ENCODE results near the gene CADPS. TPM values are rescaled to one million over a fixed set of nuclear protein-coding genes. Genes with fewer than 3 reads are reported as not detected.

CADPS gene
- total RNA-seq, 1 experiment from 2014 or later: not detected

DNA sequence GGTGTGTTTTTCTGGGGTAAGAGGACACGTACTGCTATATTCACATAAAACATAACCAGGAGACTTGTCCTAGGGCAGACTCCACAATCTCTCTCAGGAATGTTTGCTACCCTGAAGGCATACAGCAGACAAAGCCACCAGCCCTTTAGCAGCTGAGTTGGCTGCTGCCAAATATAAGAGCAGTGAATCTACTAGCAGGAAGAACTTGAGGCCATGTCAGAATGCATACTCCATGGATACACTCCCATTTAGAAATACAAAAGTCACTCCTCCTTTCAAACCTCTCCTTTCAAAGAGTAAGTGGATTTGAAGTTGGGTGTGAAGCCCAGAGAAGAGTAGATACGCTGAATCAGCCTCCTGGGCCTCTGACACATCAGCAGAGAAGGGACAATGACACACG is 94.1 kb downstream of the CADPS start:
- POLR2A ChIA-PET: no interaction called here
- in situ Hi-C loops (cut with HindIII; ENCODE audit: low pct_unique_long_range_greater_than_20kb, low sequenced_read_pairs): no loop called here

DNA sequence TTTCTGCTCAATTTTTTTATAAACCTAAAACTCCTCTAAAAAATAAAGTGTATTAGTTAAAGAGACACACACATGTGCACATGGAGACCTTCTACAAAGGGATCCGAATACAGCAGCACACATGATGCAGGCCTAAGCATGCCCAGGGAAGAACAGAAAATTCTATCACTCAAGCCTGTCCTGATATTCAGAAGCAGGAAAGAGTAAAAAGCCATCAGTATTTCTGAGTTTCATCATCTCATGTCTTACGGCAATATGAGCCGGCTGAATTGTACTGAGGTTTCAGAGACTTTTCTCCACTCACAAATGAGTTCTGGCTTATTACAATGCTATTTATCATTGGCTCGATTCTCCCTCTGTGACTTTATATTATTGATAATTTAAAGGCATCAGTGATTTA is 97.5 kb downstream of the CADPS start:
- no peak for DNase-seq (ENCODE audit: low read depth, low spot score)
- no peaks in the 10 kb centered on the region for H3K36me3 ChIP-seq (ENCODE audit: control insufficient read depth, insufficient read depth, low read length)
- ATAC-seq: no peak
- no peaks in the 10 kb centered on the region for H3K4me1 ChIP-seq (ENCODE audit: control insufficient read depth, insufficient read depth, low read length)
- H3K27me3 ChIP-seq (ENCODE audit: control insufficient read depth, insufficient read depth, low read length): no peaks in the 10 kb centered on the region
- ChIA-PET CTCF (no interaction called here), POLR2A (no interaction called here)
- H3K27ac ChIP-seq (ENCODE audit: low read length): no peak overlapping the region
- H3K4me3 ChIP-seq (ENCODE audit: low read depth in 2 of 2, low read length in 2 of 2): no peak overlapping the region
- BruUV-seq (replicated peaks): no TSS peak
- no peaks in the 10 kb centered on the region for H3K9me3 ChIP-seq (ENCODE audit: control insufficient read depth, insufficient read depth, low read depth, low read length)
- intact Hi-C loops (cut with micrococcal nuclease; ENCODE audit: unreplicated experiment) (no loop called here), in situ Hi-C loops (cut with HindIII; ENCODE audit: low pct_unique_long_range_greater_than_20kb, low sequenced_read_pairs) (no loop called here)
- TF ChIP-seq, protein P1, sequence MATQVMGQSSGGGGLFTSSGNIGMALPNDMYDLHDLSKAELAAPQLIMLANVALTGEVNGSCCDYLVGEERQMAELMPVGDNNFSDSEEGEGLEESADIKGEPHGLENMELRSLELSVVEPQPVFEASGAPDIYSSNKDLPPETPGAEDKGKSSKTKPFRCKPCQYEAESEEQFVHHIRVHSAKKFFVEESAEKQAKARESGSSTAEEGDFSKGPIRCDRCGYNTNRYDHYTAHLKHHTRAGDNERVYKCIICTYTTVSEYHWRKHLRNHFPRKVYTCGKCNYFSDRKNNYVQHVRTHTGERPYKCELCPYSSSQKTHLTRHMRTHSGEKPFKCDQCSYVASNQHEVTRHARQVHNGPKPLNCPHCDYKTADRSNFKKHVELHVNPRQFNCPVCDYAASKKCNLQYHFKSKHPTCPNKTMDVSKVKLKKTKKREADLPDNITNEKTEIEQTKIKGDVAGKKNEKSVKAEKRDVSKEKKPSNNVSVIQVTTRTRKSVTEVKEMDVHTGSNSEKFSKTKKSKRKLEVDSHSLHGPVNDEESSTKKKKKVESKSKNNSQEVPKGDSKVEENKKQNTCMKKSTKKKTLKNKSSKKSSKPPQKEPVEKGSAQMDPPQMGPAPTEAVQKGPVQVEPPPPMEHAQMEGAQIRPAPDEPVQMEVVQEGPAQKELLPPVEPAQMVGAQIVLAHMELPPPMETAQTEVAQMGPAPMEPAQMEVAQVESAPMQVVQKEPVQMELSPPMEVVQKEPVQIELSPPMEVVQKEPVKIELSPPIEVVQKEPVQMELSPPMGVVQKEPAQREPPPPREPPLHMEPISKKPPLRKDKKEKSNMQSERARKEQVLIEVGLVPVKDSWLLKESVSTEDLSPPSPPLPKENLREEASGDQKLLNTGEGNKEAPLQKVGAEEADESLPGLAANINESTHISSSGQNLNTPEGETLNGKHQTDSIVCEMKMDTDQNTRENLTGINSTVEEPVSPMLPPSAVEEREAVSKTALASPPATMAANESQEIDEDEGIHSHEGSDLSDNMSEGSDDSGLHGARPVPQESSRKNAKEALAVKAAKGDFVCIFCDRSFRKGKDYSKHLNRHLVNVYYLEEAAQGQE (IDR thresholded peaks at IDR 0.05; ENCODE audit: insufficient read depth in 1 of 2, low read depth in 2 of 2, low read length in 1 of 2): no peak
- TF ChIP-seq, protein P2, sequence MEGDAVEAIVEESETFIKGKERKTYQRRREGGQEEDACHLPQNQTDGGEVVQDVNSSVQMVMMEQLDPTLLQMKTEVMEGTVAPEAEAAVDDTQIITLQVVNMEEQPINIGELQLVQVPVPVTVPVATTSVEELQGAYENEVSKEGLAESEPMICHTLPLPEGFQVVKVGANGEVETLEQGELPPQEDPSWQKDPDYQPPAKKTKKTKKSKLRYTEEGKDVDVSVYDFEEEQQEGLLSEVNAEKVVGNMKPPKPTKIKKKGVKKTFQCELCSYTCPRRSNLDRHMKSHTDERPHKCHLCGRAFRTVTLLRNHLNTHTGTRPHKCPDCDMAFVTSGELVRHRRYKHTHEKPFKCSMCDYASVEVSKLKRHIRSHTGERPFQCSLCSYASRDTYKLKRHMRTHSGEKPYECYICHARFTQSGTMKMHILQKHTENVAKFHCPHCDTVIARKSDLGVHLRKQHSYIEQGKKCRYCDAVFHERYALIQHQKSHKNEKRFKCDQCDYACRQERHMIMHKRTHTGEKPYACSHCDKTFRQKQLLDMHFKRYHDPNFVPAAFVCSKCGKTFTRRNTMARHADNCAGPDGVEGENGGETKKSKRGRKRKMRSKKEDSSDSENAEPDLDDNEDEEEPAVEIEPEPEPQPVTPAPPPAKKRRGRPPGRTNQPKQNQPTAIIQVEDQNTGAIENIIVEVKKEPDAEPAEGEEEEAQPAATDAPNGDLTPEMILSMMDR (IDR thresholded peaks at IDR 0.05): no peak
- TF ChIP-seq POLR2AphosphoS5 (IDR thresholded peaks at IDR 0.05; ENCODE audit: low read depth, low read length): no peak
- no peak for TF ChIP-seq TCF7L2 (IDR thresholded peaks at IDR 0.05; ENCODE audit: low read depth, low read length)
- no peak for TF ChIP-seq SIN3A (IDR thresholded peaks at IDR 0.05; ENCODE audit: borderline replicate concordance, insufficient read depth, low read depth, low read length)

More for the DNA sequence above, 94.1 kb downstream of the CADPS start:
- BruUV-seq (replicated peaks): no TSS peak
- intact Hi-C loops (cut with micrococcal nuclease; ENCODE audit: unreplicated experiment): no loop called here
- no peak overlapping the region for H3K27ac ChIP-seq (ENCODE audit: low read length)
- DNase-seq (ENCODE audit: low read depth, low spot score) (no peak), ATAC-seq (no peak)
- no peaks in the 10 kb centered on the region for H3K9me3 ChIP-seq (ENCODE audit: control insufficient read depth, insufficient read depth, low read depth, low read length)
- H3K27me3 ChIP-seq (ENCODE audit: control insufficient read depth, insufficient read depth, low read length): no peaks in the 10 kb centered on the region
- no peaks in the 10 kb centered on the region for H3K36me3 ChIP-seq (ENCODE audit: control insufficient read depth, insufficient read depth, low read length)
- TF ChIP-seq POLR2AphosphoS5 (IDR thresholded peaks at IDR 0.05; ENCODE audit: low read depth, low read length) (no peak), SIN3A (IDR thresholded peaks at IDR 0.05; ENCODE audit: borderline replicate concordance, insufficient read depth, low read depth, low read length) (no peak), TCF7L2 (IDR thresholded peaks at IDR 0.05; ENCODE audit: low read depth, low read length) (no peak)
- TF ChIP-seq, protein P2 (IDR thresholded peaks at IDR 0.05): no peak
- TF ChIP-seq, protein P1 (IDR thresholded peaks at IDR 0.05; ENCODE audit: insufficient read depth in 1 of 2, low read depth in 2 of 2, low read length in 1 of 2): no peak
- H3K4me3 ChIP-seq (ENCODE audit: low read depth in 2 of 2, low read length in 2 of 2): no peak overlapping the region
- H3K4me1 ChIP-seq (ENCODE audit: control insufficient read depth, insufficient read depth, low read length): no peaks in the 10 kb centered on the region
- CTCF ChIA-PET: no interaction called here
